Left lobe of liver (tissue), 2 donors: ENCODE measurements around the gene XPR1. TPM values are rescaled to one million over a fixed set of nuclear protein-coding genes. Genes with fewer than 3 reads are reported as not detected.

Source experiments
- ATAC-seq: fragments of 200-7000 bp; cut with Tn5 transposase; one replicate; pipeline ENCODE4 v1.9.1; 2020; ENCODE audit warnings: mild to moderate bottlenecking, moderate library complexity
- DNase-seq: peaks from one replicate; pipeline ENCODE4 v3.0.0-alpha.2; 2020; ENCODE audit warnings: low spot score
- total RNA-seq: library from RNA; stranded (reverse); gene quantifications from one replicate; pipeline ENCODE4 v1.2.1, GENCODE V29; 2021
- donor health status: DM: no; HTN: no; CAD: no; lungs with moderate emphysema.
- donor health status: DM: no; HTN: yes; CAD: no.

XPR1 gene
- total RNA-seq = 7.4 TPM

DNA sequence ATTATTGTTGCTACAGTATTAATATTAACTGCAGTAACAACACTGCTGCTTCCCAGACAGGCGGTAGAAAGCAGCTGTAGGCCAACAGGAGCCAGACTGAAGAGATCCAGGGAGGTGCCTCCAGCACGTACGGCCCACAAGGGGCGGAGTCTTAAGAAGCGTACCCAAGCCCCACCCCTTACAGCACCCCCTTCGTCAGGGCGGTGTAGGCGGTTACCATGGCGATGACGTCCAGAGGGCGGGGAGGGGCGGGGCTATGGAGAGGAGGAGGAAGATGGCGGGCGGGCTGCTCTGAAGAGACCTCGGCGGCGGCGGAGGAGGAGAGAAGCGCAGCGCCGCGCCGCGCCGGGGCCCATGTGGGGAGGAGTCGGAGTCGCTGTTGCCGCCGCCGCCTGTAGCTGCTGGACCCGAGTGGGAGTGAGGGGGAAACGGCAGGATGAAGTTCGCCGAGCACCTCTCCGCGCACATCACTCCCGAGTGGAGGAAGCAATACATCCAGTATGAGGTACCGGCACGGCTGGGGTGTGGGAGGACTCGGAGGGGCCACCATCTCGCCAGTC lies at the start of gene XPR1:
XPR1 (plus strand) TSS at position 257 of the 560 bp plus-strand sequence; CDS start at position 437, 180 bp downstream.
- DNase-seq = peak; percentile 98
- peak; percentile 97 for ATAC-seq

DNA sequence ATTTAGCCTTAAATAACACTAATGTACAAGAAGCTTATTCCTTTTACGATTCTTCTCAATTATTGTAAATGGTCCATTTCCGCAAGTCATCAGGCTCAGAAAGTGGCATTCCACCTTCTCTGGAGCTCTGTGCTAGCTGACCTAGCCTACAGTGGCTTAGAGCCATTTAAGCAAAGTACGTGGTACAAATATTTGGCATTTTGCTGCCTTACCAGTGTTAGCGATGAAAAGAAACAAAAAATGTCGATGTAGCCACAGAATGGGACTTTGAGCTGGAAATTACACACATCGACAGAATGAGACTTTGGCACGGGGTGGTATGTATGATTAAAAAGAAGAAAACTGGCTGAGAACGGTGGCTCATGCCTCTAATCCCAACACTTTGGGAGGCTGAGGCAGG lies 47.0 kb upstream of the XPR1 start:
- ATAC-seq (peak; percentile 53), DNase-seq (no peak)

DNA sequence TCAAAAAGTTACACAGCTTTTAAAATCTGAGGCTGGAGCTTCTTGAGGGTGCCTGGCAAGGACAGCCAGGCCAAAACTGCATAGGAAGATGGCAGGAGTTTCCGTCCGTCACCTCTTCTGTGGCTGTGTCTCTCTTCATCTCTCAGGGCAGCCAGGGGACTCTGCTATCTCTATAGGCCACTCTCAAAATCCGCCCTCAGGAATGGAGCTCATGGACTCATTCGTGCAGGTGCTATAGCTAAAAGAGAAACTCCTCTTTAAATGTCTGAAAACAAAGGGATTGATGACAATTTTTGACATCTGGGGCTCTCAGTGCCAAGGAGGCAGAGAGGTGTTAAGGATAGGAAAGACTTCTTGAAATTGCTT lies 45.8 kb upstream of the XPR1 start:
- ATAC-seq = no peak
- DNase-seq = no peak

DNA sequence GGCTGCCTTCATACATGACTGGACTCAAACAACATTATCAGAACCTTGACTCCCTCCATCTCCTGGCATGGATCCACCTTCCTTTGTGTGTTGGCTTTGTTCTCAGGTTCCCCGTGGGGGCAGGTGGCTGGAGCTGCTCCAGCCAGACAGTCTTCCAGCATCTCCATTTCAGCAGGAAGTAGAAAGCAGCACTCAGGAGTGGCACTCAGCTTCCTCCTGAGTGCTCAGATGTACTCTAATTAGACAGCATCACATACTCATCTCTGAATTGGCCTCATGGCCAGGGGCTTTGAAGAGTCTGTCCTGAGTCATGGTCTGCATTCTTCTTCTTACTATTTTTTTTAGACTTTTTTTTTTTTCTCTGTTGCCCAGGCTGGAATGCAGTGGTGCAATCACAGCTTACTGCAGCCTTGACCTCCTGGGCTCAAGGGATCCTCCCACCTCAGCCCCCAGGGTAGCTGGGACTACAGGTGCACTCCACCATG lies 45.1 kb upstream of the XPR1 start:
- no peak for ATAC-seq
- no peak for DNase-seq

DNA sequence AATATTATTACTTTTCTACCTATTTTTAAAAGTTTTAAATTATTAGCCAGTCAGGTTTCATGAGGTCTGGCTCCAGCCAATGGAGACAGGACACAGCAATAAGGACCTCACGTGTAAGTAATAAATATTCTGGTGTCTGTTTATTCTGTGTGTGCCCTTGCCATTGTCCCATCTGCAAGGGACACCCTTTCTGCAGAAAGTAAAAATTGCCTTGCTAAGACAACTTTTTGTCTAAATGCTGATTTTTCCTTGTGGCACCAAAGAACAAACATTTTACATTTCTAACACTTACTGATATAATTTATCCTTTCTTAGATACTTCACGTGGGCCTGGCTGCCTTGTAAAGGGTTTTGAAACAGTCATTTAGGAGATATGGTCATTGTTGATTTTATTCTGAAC lies 43.7 kb upstream of the XPR1 start:
- DNase-seq = no peak
- ATAC-seq = no peak

DNA sequence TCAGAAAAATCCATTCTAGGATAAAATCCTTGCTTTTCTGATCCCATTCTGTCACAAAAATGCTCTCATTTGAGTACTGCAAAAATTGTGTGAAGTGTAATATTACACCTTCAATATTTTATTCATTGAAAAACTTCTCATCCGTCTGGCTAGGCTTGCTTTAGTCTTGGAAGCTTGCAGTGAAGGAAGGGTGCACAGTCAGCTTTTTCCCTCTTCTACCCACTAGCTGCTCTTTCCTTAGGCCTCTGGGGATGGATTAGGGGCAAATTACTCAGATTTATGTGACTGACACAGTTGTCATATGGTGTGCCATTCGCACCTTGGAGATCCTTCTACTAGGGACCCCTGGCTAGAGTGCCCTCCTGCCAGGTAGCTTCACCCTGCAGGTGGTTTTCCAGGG lies 40.9 kb upstream of the XPR1 start:
- no peak for ATAC-seq
- DNase-seq = no peak

DNA sequence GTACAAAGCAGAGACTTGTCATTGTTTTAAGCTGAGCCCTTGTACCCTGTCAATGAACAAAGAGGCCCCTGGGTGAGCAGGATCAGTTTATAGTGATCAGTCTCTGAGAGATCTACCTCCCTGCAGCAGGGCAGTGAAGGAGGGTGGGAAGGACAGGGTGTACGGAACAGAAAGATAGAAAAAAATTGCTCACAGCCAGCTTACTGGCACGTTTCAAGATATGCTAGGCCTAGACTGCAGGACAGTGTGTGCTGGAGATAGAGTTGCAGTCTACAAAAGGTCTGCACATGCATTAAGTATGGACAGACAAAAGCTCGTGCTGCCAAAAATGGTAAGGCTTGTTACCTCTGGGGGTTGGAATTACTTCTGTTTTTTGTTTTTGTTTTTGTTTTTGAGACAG lies 38.4 kb upstream of the XPR1 start:
- ATAC-seq = no peak
- no peak for DNase-seq

DNA sequence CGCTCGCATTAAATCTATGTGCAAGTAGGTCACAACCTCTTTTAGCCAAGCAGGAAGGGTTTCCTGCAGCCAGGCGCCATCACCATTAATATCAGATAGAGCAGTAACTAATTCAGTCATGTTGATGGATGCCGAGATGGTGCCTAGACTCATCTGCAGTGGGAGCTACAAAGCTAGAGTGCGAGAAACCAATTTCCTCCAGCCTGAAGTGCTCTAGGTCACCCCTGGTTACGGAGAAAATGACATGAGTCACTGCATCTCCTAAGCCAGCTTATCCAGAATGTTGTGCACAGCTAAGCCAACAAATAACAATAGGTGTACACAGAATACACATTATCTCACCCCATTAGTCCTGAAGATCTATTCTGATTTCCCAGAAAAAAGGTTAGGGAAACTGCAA lies 37.1 kb upstream of the XPR1 start:
- DNase-seq (no peak), ATAC-seq (no peak)

DNA sequence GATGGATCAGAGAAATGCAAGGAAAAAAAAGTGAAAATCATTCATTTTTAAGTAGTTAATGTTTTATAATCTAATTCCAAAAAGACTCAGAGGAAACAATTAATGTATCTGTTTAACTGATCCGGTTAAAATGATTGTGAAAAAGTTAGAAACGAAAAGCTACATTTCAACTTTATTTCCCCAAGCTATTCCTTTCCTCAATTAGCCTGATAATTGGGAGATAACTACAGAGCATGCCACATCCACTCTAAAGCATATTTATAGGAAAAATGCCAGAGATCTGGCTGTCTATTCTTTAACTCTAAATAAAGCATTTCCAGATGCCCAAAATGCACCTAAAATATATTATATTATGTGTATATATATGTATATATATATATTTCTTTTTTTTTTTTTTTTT lies 35.9 kb upstream of the XPR1 start:
- ATAC-seq (no peak), DNase-seq (no peak)

DNA sequence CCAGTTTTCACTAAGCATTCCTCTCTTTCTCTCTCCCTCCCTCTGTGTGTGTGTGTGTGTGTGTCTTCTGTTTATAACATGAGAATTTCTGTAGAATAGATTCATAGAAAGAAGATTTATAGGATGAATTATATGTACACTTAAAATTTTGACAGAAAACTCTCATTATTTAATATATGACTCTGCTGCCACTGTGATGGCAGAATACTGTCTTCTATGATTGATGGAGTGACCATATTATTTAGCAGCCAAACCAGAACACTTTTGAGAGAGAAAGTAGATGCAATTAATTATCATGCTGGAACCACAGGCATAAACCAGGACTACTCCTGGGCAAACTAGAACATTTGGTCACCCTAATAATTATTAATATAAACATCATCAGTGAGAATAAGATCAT lies 34.3 kb upstream of the XPR1 start:
- DNase-seq (no peak), ATAC-seq (no peak)

DNA sequence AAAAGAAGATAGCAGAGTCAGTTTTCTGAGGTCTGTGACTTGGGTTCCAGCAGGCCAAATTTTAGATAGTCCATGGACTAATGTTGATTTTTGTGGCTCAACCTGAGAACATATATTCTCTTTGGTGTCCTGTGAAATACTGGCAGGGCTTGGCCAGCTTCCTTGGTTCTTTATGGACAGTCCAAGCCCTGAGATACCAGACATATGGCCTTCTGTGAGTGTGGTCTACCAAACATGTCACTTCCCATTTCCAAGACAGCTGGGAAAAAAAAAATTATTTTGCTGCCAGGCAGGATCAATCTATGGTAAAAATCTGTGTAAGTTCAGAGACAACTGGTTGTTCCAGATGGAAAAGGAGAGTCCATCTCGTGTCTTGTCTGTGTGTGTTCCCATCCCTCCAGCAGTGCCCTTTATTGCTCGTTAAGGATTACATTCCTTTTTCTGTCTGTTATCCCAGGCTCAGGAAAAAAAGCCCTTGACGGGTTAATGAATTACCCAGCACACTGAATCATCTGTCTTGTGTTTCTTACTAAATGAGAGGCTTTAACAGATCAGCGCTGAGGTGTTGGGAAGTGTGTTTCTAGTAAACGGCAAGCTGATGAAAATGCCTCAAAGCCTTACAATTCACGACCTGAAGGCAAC lies 33.4 kb upstream of the XPR1 start:
- DNase-seq (no peak), ATAC-seq (peak; percentile 55)

DNA sequence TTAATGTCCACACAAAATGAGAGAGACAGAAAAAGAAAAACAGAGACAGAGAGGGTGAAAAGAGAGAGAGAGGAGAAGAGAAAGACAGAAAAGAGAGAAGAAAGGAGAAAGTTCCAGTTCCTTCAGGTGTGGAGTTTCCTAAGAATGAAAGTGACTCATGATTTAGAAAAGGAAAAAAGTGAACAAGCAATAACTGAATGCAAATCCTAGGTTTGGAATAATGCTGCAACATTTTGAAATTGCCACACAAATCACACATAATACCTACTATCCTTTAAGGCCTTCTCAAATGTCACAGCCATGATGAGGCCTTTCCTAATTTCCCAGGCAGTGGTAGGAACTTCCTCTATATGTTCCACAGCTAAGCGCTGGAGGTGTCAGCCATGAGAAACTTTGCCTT lies 31.5 kb upstream of the XPR1 start:
- DNase-seq (no peak), ATAC-seq (no peak)

DNA sequence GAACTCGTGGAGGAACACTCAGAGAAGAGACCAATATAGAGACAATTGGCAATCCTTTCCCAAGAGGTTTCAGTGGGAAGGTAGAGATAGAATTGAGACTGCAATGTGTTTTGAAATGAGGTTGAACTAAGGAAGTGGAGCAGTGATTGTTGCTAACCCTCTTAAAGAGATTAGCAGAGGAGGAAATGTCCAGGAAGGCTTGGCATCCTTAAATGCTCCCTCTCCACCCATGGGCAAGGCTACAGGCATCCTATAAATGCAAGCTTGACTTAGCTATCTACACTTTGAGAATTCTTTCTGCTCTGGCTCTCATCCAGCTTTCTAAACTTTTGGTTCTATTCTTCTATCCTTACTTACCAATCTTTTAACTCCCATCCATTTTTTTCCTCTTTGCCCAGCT lies 30.3 kb upstream of the XPR1 start:
- DNase-seq (no peak), ATAC-seq (no peak)

DNA sequence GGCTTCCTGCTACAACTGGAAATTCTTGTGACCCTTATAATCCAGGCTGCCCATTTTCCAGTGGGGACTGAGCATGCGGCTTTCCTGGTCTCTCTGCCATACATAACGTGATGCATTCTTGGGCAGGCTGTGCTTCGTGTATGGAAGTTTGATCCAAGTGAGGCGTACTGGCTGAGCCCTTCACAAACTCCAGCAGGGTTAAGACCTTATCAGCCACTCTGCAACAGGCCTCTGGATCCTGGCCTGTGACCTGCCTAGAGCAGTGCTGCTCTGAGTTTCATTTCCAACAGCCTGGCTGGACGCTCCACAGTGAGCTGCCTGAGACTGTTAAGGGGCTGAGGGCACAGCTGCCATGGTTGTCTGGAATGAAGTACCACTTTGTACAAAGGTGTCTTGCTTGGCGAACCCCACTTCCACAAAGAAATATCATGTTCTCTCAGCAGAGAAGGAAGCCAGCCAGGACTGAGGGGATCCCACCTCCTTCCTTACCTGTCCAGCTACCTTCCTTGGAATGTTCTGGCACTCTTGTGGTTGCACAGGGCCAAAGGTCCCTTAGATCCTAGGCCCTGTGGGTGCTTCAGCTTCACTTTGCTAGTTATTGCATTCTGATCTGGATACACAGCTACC lies 28.5 kb upstream of the XPR1 start:
- DNase-seq = no peak
- peak; percentile 58 for ATAC-seq

DNA sequence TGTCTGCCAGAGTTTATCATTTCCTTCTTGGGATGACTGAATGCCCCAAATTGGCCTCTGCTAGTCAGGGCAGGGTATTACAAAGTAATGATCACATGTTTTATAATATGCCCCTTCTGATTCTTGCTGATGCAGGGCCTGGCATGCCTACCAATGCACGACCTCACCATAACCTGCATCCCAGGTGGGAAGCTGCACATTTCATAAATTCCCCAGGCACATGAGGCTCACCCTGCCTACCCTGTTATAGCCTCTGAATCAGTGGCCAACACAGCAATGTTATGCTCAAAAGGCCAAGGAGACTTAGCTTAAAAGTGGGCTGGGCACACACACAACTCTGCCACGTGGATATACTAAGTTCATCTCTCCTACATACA lies 28.0 kb upstream of the XPR1 start:
- ATAC-seq = no peak

DNA sequence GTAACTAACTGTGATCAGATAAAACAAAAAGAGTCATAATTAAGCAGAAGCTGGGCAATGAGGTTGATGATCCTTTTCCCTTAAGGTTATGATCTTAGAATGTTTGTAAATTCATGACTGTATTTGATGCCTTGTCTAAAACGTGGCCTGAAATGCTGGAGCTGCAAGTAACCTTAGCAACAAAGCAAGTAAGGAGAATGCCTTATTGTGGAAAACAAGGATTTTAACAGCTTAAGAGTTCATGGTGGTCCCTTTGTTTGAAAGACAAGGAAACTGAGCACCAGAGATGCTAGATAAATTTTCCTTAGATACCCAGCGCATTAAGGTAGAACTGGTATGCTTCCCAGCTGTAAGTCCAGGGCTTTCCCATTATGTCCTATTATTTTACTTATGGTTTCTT lies 25.7 kb upstream of the XPR1 start:
- DNase-seq = no peak
- ATAC-seq = no peak

More for the DNA sequence above, 28.0 kb upstream of the XPR1 start:
- DNase-seq = no peak

DNA sequence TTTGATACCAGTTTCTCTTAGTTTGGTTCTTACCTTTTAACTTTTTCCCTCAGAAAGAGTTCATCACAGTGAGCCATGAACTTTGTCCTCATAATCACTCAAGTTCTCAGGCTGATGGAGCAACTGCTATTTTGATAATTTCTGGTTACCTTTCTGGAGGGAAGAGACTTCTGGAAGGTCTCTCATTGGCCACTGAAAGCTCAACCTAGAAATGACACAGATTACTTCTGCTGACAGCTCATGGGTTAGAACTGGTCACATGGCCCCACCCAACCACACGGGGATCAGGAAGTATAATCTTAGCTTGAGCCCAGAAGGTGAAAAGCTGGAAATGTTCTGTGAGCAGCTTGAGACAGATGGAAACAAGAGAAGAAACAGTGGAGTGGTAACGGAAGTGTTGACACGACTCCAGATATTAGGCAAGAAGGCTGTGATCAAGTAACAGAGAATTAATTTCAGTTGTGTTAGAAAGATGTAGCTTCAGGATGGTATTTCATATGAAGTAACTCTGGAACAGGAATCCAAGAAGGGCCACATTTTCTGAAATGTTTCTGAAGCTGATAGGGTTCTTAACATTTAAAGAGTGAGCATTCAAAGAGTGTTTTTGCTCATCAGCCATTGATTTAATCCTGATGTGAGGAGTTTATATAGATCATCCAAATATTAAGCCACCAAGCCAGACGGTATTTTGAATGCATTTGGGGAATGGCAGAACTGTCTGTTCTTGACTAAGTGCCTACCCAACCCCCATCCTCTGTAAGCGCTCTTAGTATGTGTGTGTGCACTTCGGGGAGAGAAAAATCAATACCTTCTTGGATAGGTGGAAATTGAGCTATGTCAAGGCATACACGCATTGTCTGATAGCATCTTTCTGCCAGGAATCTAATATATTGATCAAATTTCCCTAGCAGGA lies 21.9 kb upstream of the XPR1 start:
- DNase-seq (peak; percentile 64), ATAC-seq (peak; percentile 96)

DNA sequence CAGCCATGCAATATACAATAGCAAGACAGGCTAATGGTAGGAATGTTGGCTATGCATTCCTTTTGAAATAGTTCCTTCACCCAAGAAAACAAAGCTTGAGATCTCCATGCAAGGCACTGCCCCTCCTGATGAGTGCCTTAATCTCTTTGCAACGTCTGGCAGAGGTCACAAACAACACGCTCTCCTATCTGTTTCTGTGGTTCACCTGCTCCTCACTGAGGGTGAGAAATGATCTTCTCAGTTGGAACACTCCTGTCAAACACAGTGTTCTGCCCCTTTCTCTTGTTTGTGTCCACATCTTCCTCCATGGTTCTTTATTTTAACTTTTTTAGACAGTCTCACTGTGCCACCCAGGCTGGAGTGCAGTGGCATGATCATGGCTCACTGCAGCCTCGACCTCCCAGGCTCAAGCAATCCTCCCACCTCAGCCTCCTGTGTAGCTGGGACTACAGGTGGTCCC lies 21.2 kb upstream of the XPR1 start:
- DNase-seq (no peak), ATAC-seq (no peak)

DNA sequence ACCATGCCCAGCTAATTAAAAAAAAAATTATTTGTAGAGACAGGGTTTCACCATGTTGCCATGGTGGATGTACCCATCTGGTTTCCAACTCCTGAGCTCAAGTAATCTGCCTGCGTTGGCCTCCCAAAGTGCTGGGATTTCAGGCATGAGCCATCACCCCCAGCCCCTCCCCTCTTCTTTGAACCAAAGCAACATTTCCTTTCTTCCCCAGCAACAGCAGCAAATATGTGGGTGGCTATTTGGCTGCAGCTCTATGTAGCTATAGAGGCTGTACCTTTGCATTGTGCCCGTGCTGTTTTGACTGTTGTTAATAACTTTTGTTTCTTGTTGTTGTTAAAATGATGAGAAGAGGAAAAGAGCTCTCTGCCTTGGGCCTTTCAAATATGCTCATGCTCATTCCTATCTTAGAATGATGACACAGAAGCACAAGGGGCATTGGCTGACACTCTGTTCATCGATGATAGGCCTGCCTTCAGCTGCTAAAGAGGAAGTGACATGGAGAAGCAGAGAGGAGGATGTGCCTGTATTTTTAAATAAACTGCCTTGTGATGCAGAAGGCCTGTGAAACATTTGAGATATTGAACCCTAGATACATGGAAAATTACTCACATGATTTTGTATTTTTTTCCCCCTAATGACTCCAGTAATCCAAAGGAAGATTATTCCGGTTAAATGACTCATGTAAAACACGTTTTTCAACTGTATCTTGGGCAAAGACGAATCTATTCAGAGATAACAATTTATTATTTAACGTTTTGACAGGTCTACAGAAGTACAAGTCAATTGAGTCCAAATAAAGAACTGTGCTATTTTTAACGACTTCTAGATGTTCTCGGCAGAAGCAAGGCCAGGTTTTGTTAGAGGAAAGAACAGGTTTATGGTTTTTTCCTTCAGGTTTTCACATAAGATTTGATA lies 20.5 kb upstream of the XPR1 start:
- DNase-seq (no peak), ATAC-seq (no peak)

DNA sequence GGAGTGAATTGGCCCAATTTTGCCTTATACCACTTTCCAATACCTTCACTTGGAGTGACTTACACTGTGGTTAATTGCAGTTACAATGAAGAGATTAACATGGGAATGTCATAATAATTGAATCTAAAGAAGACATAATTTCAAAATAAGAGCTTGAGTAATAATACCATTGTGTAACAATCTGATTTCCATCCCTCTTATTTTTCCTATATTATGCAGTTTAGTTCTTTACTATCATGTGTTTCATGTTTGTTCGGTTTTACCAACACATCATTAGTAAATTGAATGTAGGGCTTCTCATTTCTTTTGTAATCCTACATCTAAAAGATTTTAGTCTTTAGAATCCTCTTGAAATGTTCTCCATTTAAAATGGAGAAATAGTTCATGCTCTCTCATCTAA lies 19.2 kb upstream of the XPR1 start:
- ATAC-seq = no peak
- no peak for DNase-seq
